KMS-11 (cell line): ENCODE measurements around the gene CNTN5.

Source experiments
- H2AFZ ChIP-seq: fragments of 200-600 bp; sonication (generic); 2 replicates; pipeline ENCODE4 v1.6.1; 2016; ENCODE audit warnings: antibody characterized with exemption, mixed run types, low read depth
- H3K27ac ChIP-seq: fragments of 200-600 bp; sonication (generic); 2 replicates; pipeline ENCODE4 v1.6.1; 2016; ENCODE audit warnings: mild to moderate bottlenecking, mixed run types
- H3K27me3 ChIP-seq: fragments of 200-600 bp; sonication (generic); 2 replicates; pipeline ENCODE4 v1.6.1; 2017; ENCODE audit warnings: mild to moderate bottlenecking, low read depth, mixed run types, moderate library complexity; ENCODE audit not compliant: insufficient read depth
- H3K36me3 ChIP-seq: fragments of 200-600 bp; sonication (generic); 2 replicates; pipeline ENCODE4 v1.6.1; 2017; ENCODE audit warnings: mild to moderate bottlenecking, mixed run types; ENCODE audit not compliant: insufficient read depth
- H3K4me1 ChIP-seq: fragments of 200-600 bp; sonication (generic); 2 replicates; pipeline ENCODE4 v1.6.1; 2016; ENCODE audit warnings: mild to moderate bottlenecking, low read depth, mixed run types; ENCODE audit not compliant: poor library complexity, severe bottlenecking
- H3K4me2 ChIP-seq: fragments of 200-600 bp; sonication (generic); 2 replicates; pipeline ENCODE4 v1.7.0; 2016; ENCODE audit warnings: mild to moderate bottlenecking, mixed run types
- H3K4me3 ChIP-seq: fragments of 200-600 bp; sonication (generic); IDR thresholded peaks from 2 replicates; pipeline ENCODE4 v1.6.1; 2017; ENCODE audit warnings: low read depth, low read length, mixed read lengths; ENCODE audit not compliant: insufficient read depth
- H3K79me2 ChIP-seq: fragments of 200-600 bp; sonication (generic); 2 replicates; pipeline ENCODE4 v1.6.1; 2016; ENCODE audit warnings: low read depth, mixed run types; ENCODE audit not compliant: insufficient read depth
- H3K9ac ChIP-seq: fragments of 200-600 bp; sonication (generic); 2 replicates; pipeline ENCODE4 v1.6.1; 2016; ENCODE audit warnings: mild to moderate bottlenecking, mixed run types
- H4K20me1 ChIP-seq: fragments of 200-600 bp; sonication (generic); 2 replicates; pipeline ENCODE4 v1.6.1; 2016; ENCODE audit warnings: mild to moderate bottlenecking, mixed run types; ENCODE audit not compliant: insufficient read depth
- TF ChIP-seq, protein P1 (sequence below): fragments of 200-600 bp; sonication (generic); conservative IDR thresholded peaks from 2 replicates; pipeline ENCODE4 v1.6.1; 2017; ENCODE audit warnings: low read depth, mild to moderate bottlenecking, antibody characterized with exemption, low read length, moderate library complexity, mixed read lengths

Gene CNTN5

DNA sequence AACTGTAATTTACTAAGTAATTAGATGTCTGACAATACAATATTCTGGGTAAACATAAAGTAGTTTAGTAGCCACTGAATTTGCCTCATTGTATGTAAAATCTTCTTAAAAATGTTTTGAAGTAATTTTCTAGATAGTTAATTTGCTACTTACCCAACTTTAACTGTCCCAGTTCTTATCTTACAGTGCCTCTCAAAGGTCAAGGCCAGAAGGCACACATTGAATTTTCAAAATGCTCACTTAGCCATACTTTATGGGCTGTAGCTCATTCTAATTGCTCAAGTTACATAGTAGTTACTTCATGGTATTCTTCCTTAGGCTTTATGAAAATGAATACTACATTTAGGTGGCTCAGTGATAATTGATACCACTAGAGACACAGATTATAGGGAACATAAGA, 666.6 kb downstream of the CNTN5 start:
- Histone ChIP-seq H3K36me3 (no peaks in the 10 kb centered on the region), H4K20me1 (no peaks in the 10 kb centered on the region), H3K4me3 (no peak overlapping the region), H3K27ac (no peak overlapping the region), H3K27me3 (no peaks in the 10 kb centered on the region), H3K4me1 (peaks cover 16% of the 10 kb centered on the region), H2AFZ (no peak overlapping the region), H3K4me2 (no peak overlapping the region), H3K79me2 (no peaks in the 10 kb centered on the region), H3K9ac (no peak overlapping the region)
- TF ChIP-seq, protein P1, sequence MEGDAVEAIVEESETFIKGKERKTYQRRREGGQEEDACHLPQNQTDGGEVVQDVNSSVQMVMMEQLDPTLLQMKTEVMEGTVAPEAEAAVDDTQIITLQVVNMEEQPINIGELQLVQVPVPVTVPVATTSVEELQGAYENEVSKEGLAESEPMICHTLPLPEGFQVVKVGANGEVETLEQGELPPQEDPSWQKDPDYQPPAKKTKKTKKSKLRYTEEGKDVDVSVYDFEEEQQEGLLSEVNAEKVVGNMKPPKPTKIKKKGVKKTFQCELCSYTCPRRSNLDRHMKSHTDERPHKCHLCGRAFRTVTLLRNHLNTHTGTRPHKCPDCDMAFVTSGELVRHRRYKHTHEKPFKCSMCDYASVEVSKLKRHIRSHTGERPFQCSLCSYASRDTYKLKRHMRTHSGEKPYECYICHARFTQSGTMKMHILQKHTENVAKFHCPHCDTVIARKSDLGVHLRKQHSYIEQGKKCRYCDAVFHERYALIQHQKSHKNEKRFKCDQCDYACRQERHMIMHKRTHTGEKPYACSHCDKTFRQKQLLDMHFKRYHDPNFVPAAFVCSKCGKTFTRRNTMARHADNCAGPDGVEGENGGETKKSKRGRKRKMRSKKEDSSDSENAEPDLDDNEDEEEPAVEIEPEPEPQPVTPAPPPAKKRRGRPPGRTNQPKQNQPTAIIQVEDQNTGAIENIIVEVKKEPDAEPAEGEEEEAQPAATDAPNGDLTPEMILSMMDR: no peak

DNA sequence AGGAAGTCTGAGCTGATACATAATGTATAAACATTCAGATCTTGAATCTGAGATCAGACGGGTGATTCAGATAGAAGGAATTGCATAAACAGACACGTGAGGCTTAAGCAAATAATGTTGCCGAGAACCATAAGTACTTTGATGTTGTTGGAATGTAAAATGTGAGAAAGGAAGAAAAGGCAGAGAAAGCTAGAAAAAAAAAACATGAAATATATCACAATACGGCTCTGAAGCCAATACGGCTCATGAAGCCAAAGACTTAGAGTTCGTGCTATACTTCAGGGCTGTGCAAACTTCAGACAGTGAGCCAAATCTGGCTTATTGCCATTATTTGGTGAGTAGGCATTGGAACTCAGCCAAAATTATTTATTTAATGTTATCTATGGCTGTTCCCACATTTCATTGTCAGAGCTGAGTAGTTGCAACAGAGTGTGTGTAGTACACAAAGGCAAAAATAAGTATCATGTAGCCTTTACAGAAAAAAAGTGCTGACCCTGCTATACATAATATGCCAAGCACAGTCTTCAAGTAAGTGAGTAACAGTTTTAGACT, 673.3 kb downstream of the CNTN5 start:
- Histone ChIP-seq H3K4me2 (no peak overlapping the region), H3K79me2 (no peaks in the 10 kb centered on the region), H3K4me1 (no peaks in the 10 kb centered on the region), H3K27ac (no peak overlapping the region), H3K4me3 (no peak overlapping the region), H2AFZ (no peak overlapping the region), H3K36me3 (no peaks in the 10 kb centered on the region), H4K20me1 (no peaks in the 10 kb centered on the region), H3K9ac (no peak overlapping the region), H3K27me3 (no peaks in the 10 kb centered on the region)
- TF ChIP-seq, protein P1: no peak

DNA sequence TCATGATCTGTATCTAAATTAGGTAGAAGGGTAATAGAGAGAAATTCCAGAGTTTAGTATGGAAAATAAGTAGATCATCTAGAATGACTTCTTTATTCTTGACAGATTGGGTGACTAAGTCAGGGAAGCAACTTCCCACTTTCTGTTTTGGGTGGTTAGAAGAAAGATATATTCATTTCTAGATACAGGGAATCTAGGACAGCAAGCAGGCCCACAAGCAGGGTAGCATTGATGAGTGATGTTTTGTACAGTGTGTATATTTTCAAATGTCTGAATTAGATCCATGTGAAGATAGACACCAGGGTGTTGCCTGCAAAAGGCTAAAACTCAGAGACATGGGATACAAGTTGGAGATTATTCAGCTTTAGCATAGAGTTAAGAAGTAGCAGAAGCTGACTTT, 674.4 kb downstream of the CNTN5 start:
- TF ChIP-seq, protein P1: no peak
- Histone ChIP-seq H3K9ac (no peak overlapping the region), H3K27ac (no peak overlapping the region), H4K20me1 (no peaks in the 10 kb centered on the region), H3K4me1 (no peaks in the 10 kb centered on the region), H3K27me3 (no peaks in the 10 kb centered on the region), H2AFZ (no peak overlapping the region), H3K4me3 (no peak overlapping the region), H3K36me3 (no peaks in the 10 kb centered on the region), H3K79me2 (no peaks in the 10 kb centered on the region), H3K4me2 (no peak overlapping the region)

DNA sequence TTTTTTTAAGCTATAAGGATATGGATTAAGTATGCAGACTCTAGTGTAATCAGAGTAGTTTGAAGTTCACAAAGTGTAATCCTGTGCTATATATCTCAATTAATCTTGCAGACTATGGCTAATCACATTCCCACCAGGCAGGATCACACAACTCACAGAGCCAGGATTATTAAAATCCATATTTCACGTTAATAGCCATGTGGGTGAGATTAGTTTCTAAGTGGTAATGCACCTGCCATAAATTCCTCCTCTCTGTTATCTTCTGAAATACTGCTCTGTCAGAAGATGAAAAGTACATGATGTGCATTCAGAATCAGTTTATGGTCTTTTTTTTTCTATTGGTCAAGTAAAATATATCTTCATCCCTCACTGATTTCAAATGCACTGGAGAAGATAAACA, 686.1 kb downstream of the CNTN5 start:
- H4K20me1 ChIP-seq: no peaks in the 10 kb centered on the region

More for the DNA sequence above, 686.1 kb downstream of the CNTN5 start:
- no peaks in the 10 kb centered on the region for H3K36me3 ChIP-seq
- TF ChIP-seq, protein P1: no peak
- H2AFZ ChIP-seq: no peak overlapping the region
- H3K27me3 ChIP-seq: no peaks in the 10 kb centered on the region
- H3K27ac ChIP-seq: no peak overlapping the region
- no peak overlapping the region for H3K9ac ChIP-seq
- H3K4me3 ChIP-seq: no peak overlapping the region
- no peaks in the 10 kb centered on the region for H3K79me2 ChIP-seq
- no peaks in the 10 kb centered on the region for H3K4me1 ChIP-seq
- no peak overlapping the region for H3K4me2 ChIP-seq
